Peyer's patch (tissue), 4 donors: ENCODE measurements around the gene DCST1.

Source experiments
- CTCF ChIP-seq, 6 experiments: fragments of 450-650 bp in 4 of 6; fragments of 200-600 bp in 2 of 6; sonication (generic) in 1 of 6; IDR thresholded peaks; one replicate each; pipeline ENCODE4 v1.5.1; 2017 to 2019; ENCODE audit warnings: antibody characterized with exemption in 6 of 6, mild to moderate bottlenecking in 3 of 6, moderate library complexity in 1 of 6
- POLR2A ChIP-seq, 2 donors: fragments of 450-650 bp; IDR thresholded peaks; one replicate each; pipeline ENCODE4 v1.5.1; 2017; ENCODE audit warnings: antibody characterized with exemption in 2 of 2, mild to moderate bottlenecking in 2 of 2, moderate library complexity in 2 of 2

DNA sequence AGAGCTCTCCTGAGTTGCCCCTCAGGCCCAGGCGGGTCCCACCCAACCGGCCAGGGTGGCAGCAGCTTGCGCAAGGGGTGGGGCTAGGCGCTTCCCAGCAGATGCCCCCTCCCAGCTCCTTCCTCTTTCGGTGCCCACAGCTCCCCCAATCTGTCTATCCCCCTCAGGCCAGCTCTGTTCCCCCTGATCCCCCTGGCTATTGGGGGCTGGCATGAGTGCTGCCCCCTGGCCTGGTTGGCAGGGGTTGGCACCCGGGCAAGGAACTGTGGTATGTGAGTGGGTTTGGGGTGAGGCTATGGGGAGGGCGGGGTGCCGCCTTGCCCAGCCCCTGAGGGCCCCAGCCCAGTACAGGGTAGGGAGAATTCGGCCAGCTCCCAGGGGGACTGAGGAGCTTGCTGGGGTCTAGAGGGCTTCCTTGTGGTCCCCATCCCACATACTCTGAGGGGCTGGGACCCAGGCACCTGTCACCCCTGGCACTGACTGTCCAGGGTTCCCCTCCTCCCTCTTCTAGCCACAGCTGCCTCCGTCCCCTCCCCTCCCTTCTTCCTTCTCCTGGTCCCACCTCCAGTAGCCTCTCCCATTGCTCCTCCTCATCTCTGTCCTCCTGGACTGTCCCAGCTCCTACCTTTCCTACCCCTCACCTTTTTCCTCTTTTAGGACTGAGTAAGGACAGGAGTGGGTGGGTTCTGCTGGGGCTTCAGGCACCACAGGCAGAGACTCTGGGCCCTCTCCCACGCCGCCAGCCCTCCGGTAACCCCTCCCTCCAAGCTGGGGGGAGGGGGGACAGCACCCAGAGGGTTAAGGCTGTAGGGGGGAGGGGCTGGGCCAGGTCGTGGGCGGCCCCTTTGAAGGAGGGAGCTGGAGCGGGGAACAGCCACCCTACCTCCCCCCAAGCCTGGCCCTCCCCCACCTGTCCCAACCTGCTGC is 25.3 kb upstream of the DCST1 start:
- no peak for TF ChIP-seq CTCF (IDR thresholded peaks at IDR 0.05)
- peak; percentile 50 to 69 for TF ChIP-seq POLR2A (IDR thresholded peaks at IDR 0.05)
